Limb (tissue), 2 donors: ENCODE measurements around the gene TMEM38A.
"Not testable (repeated sequence)": the region's sequence is repeated elsewhere in the genome, so short reads cannot be mapped to it uniquely, and the experiment has no call there.

Experiments used
- DNase-seq, 2 donors: peaks; one replicate each; pipeline ENCODE4 v3.0.0-alpha.2; 2016; ENCODE audit errors: extremely low spot score in 2 of 2

Gene TMEM38A

DNA sequence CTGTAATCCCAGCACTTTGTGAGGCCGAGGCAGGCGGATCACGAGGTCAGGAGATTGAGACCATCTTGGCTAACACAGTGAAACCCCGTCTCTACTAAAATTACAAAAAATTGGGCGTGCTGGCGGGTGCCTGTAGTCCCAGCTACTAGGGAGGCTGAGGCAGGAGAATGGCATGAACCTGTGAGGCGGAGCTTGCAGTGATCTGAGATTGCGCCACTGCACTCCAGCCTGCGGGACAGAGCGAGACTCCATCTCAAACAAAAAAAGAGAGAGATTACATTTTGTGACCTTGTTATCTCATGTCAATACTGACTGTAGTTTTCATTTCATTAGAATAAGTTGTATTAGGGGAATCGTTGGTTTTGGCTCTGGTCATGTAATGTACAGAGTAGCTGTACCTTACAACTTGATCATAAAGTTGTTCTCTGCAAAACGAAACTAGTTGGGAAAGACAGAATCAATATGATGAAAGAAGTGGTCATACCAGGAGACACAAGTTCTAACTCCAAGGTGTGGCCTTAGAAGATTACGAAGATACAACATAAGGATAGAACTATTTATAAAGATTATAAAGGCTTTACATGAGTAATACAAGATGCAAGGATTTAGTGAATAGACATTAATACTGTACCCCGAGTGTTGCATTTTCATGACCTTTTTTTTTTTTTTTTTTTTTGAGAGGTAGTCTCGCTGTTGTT is 15.3 kb downstream of the TMEM38A start:
- no peak for DNase-seq

DNA sequence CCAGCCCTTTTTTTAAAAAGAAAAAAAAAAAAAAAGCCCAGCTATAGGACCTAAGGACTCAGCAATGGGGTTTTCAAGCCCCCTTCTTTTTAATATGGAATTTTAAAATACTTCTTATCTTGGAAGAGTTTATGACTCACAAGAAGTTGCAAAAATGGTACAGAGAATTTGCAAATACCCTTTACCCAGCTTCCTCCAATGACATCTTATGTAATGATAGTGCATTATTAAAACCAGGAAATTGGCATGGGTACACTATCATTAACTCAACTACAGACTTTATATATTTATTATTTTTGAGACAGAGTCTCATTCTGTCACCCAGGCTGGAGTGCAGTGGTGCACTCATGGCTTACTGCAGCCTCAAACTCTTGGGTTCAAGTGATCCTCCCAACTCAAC is 16.1 kb downstream of the TMEM38A start:
- no peak for DNase-seq

DNA sequence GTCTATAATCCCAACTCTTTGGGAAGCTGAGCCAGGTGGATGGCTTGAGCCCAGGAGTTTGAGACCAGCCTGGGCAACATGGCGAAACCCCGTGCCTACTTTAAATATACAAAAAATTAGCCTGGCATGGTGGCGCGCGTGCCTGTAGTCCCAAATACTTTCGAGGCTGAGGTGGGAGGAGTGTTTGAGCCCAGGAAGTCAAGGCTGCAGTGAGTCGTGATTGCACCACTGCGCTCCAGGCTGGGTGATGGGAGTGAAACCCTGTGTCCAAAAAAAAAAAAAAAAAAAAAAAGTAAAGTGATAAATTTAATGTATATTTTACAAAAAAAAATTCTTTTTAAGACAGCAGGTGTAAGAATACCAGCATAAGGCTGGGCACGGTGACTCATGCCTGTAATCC is 17.6 kb downstream of the TMEM38A start:
- DNase-seq = no peak

- DNase-seq = no peak
Measured at GRCh38 chr19:16679811-16680210, 18.9 kb downstream of the TMEM38A start.

DNA sequence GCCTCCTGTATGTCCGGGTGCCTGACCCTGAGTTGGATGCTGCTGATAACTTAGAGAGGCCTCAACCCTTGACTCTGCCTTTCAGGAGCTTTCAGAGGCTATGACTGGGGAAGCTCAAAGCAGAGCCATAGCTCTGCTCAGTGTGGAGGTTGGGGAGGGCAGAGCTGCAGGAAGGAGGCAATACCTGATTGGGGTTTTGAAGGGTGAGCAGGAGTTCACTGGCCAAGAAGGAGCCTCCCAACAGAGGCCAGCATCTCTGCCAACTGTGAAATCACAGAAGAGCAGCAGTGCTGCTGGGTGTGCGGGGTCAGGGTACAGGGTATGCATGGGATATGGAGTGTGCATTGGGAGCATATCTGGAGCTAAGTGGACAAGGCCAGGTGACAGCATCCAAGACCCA is 21.6 kb downstream of the TMEM38A start:
- no peak for DNase-seq

DNA sequence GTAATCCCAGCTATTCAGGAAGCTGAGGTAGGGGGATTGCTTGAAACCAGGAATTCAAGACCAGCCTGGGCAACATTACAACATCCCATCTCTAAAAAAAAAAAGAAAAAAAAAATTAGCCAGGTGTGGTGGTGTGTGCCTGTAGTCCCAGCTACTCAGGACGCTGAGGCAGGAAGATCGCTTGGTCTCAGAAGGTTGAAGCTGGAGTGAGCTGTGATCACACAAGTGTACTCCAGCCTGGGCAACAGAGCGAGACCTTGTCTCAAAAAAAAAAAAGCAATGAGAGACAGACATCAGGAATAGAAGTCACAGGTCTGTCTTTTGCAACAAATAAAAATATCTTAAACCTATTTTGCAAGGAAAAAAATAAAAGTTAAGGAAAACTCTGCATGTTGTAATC is 23.3 kb downstream of the TMEM38A start:
- DNase-seq = no peak

DNA sequence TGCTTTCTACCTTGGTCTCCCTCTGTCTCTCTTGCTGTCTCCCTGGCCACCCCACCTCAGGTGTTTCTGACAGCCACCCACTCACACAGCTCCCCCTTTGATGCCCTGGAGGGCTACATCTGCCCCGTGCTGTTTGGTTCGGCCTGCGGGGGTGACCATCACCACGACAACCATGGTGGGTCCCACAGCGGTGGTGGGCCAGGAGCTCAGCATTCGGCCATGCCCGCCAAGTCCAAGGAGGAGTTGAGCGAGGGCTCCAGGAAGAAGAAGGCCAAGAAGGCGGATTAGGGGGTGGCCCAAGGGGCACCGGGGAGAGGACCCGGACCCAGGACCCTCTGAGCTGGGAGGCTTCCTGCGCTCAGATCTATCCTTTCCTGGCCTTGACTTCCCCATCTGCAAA is 27.1 kb downstream of the TMEM38A start:
- no peak for DNase-seq

GRCh38 chr19:16698914-16699313 is 38.0 kb downstream of the TMEM38A start:
- peak in 1 of 2 donors; percentile 10 for DNase-seq

GRCh38 chr19:16702123-16702522 is 41.2 kb downstream of the TMEM38A start:
- DNase-seq = no peak

- DNase-seq = no peak
Measured at GRCh38 chr19:16703677-16704076, 42.7 kb downstream of the TMEM38A start.

DNA sequence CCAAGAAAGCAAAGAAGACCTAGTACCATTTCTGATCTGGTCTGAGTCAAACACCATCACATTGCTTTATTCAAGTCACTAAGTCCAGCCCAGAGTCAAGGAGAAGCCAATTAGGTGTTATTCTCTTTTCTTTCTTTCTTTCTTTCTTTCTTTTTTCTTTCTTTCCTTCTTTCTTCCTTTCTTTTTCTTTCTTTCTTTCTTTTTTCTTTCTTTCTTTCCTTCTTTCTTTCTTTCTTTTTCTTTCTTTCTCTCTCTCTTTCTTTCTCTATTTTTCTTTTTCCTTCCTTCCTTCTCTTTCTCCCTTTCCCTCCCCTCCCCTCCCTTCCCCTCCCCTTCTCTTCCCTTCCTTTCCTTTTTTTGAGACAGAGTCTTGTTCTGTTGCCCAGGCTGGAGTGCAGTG is 49.9 kb downstream of the TMEM38A start:
- DNase-seq = not testable (repeated sequence)

DNA sequence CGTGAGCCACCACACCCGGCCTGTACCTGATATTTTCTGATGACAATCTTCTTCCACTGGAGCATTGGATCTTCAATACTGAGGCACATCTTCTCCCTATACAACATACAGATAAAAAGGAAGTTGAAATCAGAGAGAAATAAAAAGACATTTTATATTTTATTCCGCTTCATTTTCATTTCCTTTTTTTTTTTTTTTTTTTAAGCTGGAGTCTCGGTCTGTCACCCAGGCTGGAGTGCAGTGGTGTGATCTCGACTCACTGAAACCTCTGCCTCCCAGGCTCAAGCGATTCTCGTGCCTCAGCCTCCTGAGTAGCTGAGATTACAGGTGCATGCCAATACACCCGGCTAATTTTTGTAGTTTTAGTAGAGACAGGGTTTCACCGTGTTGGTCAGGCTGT is 51.4 kb downstream of the TMEM38A start:
- not testable (repeated sequence) for DNase-seq

GRCh38 chr19:16714702-16715287 is 53.9 kb downstream of the TMEM38A start:
- peak; percentile 4 to 68 for DNase-seq

DNA sequence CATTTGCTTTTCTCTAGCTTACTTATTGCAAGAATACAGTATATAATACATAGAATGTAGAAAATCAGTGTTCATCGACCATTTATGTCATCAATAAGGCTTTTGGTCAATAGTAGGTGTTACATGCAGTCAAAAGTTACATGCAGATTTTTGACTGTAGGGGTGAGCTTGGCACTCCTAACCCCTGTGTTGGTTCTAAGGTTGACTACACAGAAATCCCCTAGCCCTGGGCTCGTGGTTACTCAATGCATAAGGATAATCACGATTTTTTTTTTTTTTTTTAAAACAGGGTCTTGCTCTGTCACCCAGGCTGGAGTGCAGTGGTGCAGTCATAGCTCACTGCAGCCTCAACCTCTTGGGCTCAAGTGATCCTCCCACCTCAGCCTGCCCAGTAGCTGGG is 54.7 kb downstream of the TMEM38A start:
- DNase-seq = no peak

DNA sequence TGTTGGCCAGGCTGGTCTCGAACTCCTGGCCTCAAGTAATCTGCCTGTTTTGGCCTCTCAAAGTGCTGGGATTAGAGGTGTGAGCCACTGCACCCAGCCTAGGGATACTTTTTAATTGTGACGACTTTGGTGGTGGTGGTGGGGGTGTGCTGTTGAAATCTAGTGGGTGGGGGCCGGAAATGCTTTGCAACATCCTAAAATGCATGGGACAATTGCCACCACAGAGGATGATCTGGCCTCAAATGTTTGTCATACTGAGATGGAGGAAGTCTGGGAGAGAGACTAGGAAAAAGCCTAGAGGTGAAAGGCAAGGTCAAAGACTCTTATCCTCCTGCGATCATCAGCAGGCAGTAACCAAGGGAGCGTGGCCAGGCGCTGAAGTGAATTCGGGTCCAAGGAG is 60.1 kb downstream of the TMEM38A start:
- no peak for DNase-seq

DNA sequence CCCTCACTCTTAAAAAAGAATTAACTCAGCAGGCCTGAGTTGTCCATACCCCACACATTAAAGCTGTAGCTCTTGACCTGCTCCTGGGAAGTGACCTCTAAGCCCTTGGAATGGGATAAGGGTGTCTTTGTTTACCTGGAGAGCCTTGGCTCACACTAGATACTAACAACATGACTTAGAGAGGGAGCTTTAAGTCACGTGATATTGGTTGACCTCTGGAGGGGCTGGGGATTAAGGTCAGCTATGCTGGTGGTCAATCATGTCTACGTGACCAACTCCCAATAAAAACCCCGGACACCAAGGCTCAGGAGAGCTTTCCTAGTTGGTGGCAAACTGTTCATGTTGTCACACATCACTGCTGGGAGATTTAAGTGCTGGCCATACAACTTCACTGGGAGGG is 61.7 kb downstream of the TMEM38A start:
- DNase-seq = no peak

GRCh38 chr19:16726916-16727315 is 66.0 kb downstream of the TMEM38A start:
- no peak for DNase-seq

GRCh38 chr19:16735650-16736266 is 74.8 kb downstream of the TMEM38A start:
- DNase-seq = not testable (repeated sequence)

GRCh38 chr19:16736709-16737108 is 75.8 kb downstream of the TMEM38A start:
- DNase-seq = no peak

DNA sequence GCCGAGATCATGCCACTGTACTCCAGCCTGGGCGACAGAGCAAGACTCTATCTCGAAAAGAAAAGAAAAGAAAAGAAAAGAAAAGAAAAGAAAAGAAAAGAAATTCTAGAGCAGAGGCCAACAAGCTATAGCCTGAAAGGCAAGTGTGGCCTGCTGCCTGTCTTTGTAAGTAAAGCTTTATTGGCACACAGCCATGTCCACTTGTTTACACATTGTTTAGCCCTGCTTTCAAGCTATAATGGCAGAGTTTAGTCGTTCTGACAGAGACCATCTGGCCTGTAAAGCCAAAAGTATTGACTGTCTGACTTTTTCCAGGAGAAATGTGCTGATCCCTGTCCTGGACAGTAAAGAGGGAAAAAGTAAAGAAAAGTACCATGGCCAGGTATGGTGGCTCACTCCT is 77.0 kb downstream of the TMEM38A start:
- DNase-seq = no peak

- no peak for DNase-seq
Measured at GRCh38 chr19:16739546-16739945, 78.6 kb downstream of the TMEM38A start.
